Endothelial cell of umbilical vein (primary cell): ENCODE results near the gene MCM9. TPM values are rescaled to one million over a fixed set of nuclear protein-coding genes. Genes with fewer than 3 reads are reported as not detected.
"Not testable (repeated sequence)": the region's sequence is repeated elsewhere in the genome, so short reads cannot be mapped to it uniquely, and the experiment has no call there.

ENCODE experiments used
- BruUV-seq: library from RNA; stranded (reverse); fragments of 400-500 nt; replicated peaks from 2 replicates; lab custom pipeline; 2021; lab: Mats Ljungman, UMichigan
- CTCF ChIA-PET: fragments of 300-600, 350-600 bp; sonication (Branson Sonifier 250); formaldehyde crosslinking; loops from one replicate; lab custom pipeline; 2021; ENCODE audit warnings: antibody characterized with exemption, inconsistent platforms; lab: Charles Lee
- POLR2A ChIA-PET: fragments of 300-600, 350-600 bp; sonication (Branson Sonifier 250); formaldehyde crosslinking; loops from one replicate; lab custom pipeline; 2021; ENCODE audit warnings: antibody characterized with exemption, inconsistent platforms; lab: Charles Lee
- DNase-seq: peaks from one replicate; pipeline ENCODE4 v3.0.0-alpha.2; 2011; ENCODE audit warnings: low read depth, low spot score
- FAIRE-seq: peaks from 2 replicates; lab custom pipeline; 2011; peaks lifted over from hg19 to GRCh38; lab: Jason Lieb, UNC
- H2AFZ ChIP-seq: 2 replicates; pipeline ENCODE4 v1.6.0; 2012; ENCODE audit warnings: low read depth, low read length, control low read depth, inconsistent platforms
- H3K27ac ChIP-seq: 2 replicates; pipeline ENCODE4 v1.5.1; 2011; ENCODE audit warnings: low read depth, mild to moderate bottlenecking, control low read depth, low read length, moderate library complexity; ENCODE audit not compliant: insufficient read depth
- H3K27me3 ChIP-seq, 2 experiments: 2 replicates each; pipeline versions ENCODE4 v1.6.0 to v1.6.1; 2011; ENCODE audit warnings: low read length in 2 of 2, mixed read lengths in 1 of 2; ENCODE audit not compliant: control insufficient read depth in 2 of 2, insufficient read depth in 2 of 2
- H3K36me3 ChIP-seq, 2 experiments: 2 replicates in 1 of 2; 3 replicates in 1 of 2; pipeline ENCODE4 v1.5.1; 2011; ENCODE audit warnings: low read length in 2 of 2, mild to moderate bottlenecking in 1 of 2, moderate library complexity in 1 of 2; ENCODE audit not compliant: control insufficient read depth in 2 of 2, insufficient read depth in 2 of 2; ENCODE audit errors: extremely low read depth in 1 of 2
- H3K4me1 ChIP-seq: 3 replicates; pipeline ENCODE4 v1.5.1; 2011; ENCODE audit warnings: mild to moderate bottlenecking, low read length; ENCODE audit not compliant: control insufficient read depth, insufficient read depth; ENCODE audit errors: extremely low read depth
- H3K4me2 ChIP-seq: 2 replicates; pipeline ENCODE4 v1.6.1; 2011; ENCODE audit warnings: low read length, control low read depth, mixed read lengths; ENCODE audit not compliant: insufficient read depth
- H3K4me3 ChIP-seq, 3 experiments: fragments of 200-600 bp in 1 of 3; sonication (generic), shearing (Covaris generic) in 1 of 3; replicated peaks in 1 of 3; 2 replicates each; pipeline ENCODE4 v1.5.1; 2011 to 2016; ENCODE audit warnings: control low read depth in 3 of 3, low read length in 3 of 3, mild to moderate bottlenecking in 2 of 3, inconsistent platforms in 1 of 3, low read depth in 1 of 3, moderate library complexity in 1 of 3; ENCODE audit not compliant: insufficient read depth in 1 of 3
- H3K79me2 ChIP-seq: 2 replicates; pipeline ENCODE4 v1.6.0; 2012; ENCODE audit warnings: low read length, inconsistent platforms; ENCODE audit not compliant: control insufficient read depth, insufficient read depth
- H3K9ac ChIP-seq: replicated peaks from 2 replicates; pipeline ENCODE3; 2011; ENCODE audit warnings: low read length, control low read depth; ENCODE audit not compliant: insufficient read depth; ENCODE audit errors: extremely low read depth
- H3K9me1 ChIP-seq: replicated peaks from 3 replicates; pipeline ENCODE4 v1.6.0; 2011; ENCODE audit warnings: mild to moderate bottlenecking, low read length; ENCODE audit not compliant: control insufficient read depth, insufficient read depth; ENCODE audit errors: extremely low read depth
- H3K9me3 ChIP-seq: replicated peaks from 2 replicates; pipeline ENCODE4 v1.5.1; 2012; ENCODE audit warnings: low read length, inconsistent platforms; ENCODE audit not compliant: control insufficient read depth, insufficient read depth
- H4K20me1 ChIP-seq: replicated peaks from 2 replicates; pipeline ENCODE3; 2011; ENCODE audit warnings: mild to moderate bottlenecking, low read length; ENCODE audit not compliant: control insufficient read depth, insufficient read depth; ENCODE audit errors: extremely low read depth
- EZH2 ChIP-seq: IDR thresholded peaks from 2 replicates; pipeline ENCODE4 v1.6.1; 2012; ENCODE audit warnings: borderline replicate concordance, low read depth, mild to moderate bottlenecking, moderate library complexity, low read length, inconsistent platforms; ENCODE audit not compliant: severe bottlenecking
- FOS ChIP-seq: IDR thresholded peaks from 2 replicates; pipeline ENCODE4 v1.6.1; 2011; ENCODE audit warnings: mild to moderate bottlenecking, low read length, moderate library complexity, borderline replicate concordance; ENCODE audit not compliant: insufficient read depth
- GATA2 ChIP-seq: IDR thresholded peaks from 2 replicates; pipeline ENCODE4 v1.7.0; 2011; ENCODE audit warnings: low read depth, mild to moderate bottlenecking, moderate library complexity, mixed read lengths, low read length; ENCODE audit not compliant: insufficient read length, insufficient read depth
- JUN ChIP-seq: IDR thresholded peaks from 2 replicates; pipeline ENCODE4 v1.6.1; 2011; ENCODE audit warnings: borderline replicate concordance, low read depth; ENCODE audit not compliant: insufficient read length, insufficient read depth
- MYC ChIP-seq: IDR thresholded peaks from one replicate; pipeline ENCODE4 v1.6.1; 2011; ENCODE audit warnings: mild to moderate bottlenecking, low read depth, low read length
- POLR2A ChIP-seq: IDR thresholded peaks from 2 replicates; pipeline ENCODE4 v1.6.1; 2012; ENCODE audit warnings: low read depth, mild to moderate bottlenecking, control low read depth, low read length
- POLR2AphosphoS5 ChIP-seq: IDR thresholded peaks from 2 replicates; pipeline ENCODE4 v1.6.1; 2012; ENCODE audit warnings: low read depth, mild to moderate bottlenecking, control low read depth, low read length, moderate library complexity; ENCODE audit not compliant: insufficient read depth
- dilution Hi-C: fragments of 300-500 bp; cut with MboI; formaldehyde crosslinking; loops from one replicate; pipeline ENCODE4 v1.15.0; 2019; ENCODE audit warnings: low sequenced_read_pairs; ENCODE audit not compliant: extremely low pct_ligation_motif_present
- intact Hi-C: fragments of 100-400 bp; cut with micrococcal nuclease; formaldehyde crosslinking; loops from one replicate; pipeline ENCODE4 v1.10.0; 2022
- polyA plus RNA-seq, 4 experiments: library from polyadenylated mRNA; depleted of rRNA in 3 of 4; stranded (reverse) in 3 of 4; unstranded in 1 of 4; fragments of >200 nt; gene quantifications; 2 replicates each; pipeline versions ENCODE4 v1.2.1 to v1.2.3, GENCODE V29; 2011 to 2012; ENCODE audit warnings: missing spikeins in 1 of 4
- total RNA-seq: library from RNA; stranded (reverse); gene quantifications from 2 replicates; pipeline ENCODE4 v1.2.3, GENCODE V29; 2021
- TF ChIP-seq, protein P1 (sequence below), 2 donors: IDR thresholded peaks; 1 replicate in 1 of 2; 2 replicates in 1 of 2; pipeline ENCODE4 v1.5.1; 2011; ENCODE audit warnings: low read length in 2 of 2, mild to moderate bottlenecking in 2 of 2, moderate library complexity in 2 of 2, control low read depth in 1 of 2, inconsistent platforms in 1 of 2, low read depth in 1 of 2; ENCODE audit not compliant: insufficient read depth in 1 of 2; ENCODE audit errors: extremely low read depth in 1 of 2
- TF ChIP-seq, protein P2 (sequence below): IDR thresholded peaks from 2 replicates; pipeline ENCODE4 v1.6.1; 2011; ENCODE audit not compliant: insufficient read depth, insufficient read length

MCM9 gene
- total and polyA plus RNA-seq, 2 donors (not counting 3 experiments of a cell fraction or from before 2014, with no cell fraction given): 2.0 to 14.1 TPM

DNA sequence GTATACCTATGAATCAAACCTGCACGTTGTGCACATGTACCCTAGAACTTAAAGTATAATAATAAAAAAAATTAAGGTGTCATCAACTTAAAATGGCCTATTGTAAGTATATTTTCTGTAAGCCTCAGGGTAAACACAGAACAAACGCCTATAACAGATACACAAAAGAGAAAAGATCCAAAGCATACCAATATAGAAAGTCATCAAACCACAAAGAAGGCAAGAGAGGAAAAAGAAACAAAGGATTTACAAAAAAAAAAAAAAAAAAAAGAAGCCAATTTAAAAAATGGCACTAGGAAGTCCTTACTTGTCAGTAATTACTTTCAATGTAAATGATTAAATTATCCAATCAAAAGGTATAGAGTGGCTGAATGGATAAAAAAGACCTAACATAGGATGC is 65.6 kb downstream of the MCM9 start:
- peaks cover 15% of the 10 kb centered on the region for H3K4me1 ChIP-seq
- no peak for TF ChIP-seq POLR2A
- no peak for TF ChIP-seq JUN
- no peak for TF ChIP-seq GATA2
- no peak for TF ChIP-seq POLR2AphosphoS5
- TF ChIP-seq, protein P1, sequence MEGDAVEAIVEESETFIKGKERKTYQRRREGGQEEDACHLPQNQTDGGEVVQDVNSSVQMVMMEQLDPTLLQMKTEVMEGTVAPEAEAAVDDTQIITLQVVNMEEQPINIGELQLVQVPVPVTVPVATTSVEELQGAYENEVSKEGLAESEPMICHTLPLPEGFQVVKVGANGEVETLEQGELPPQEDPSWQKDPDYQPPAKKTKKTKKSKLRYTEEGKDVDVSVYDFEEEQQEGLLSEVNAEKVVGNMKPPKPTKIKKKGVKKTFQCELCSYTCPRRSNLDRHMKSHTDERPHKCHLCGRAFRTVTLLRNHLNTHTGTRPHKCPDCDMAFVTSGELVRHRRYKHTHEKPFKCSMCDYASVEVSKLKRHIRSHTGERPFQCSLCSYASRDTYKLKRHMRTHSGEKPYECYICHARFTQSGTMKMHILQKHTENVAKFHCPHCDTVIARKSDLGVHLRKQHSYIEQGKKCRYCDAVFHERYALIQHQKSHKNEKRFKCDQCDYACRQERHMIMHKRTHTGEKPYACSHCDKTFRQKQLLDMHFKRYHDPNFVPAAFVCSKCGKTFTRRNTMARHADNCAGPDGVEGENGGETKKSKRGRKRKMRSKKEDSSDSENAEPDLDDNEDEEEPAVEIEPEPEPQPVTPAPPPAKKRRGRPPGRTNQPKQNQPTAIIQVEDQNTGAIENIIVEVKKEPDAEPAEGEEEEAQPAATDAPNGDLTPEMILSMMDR (IDR thresholded peaks at IDR 0.05; ENCODE audit: extremely low read depth in 1 of 2, insufficient read depth in 1 of 2, low read depth in 1 of 2, low read length in 2 of 2): no peak
- TF ChIP-seq, protein P2, sequence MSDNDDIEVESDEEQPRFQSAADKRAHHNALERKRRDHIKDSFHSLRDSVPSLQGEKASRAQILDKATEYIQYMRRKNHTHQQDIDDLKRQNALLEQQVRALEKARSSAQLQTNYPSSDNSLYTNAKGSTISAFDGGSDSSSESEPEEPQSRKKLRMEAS: no peak
- no peak for TF ChIP-seq MYC
- TF ChIP-seq FOS: no peak
- no peak for TF ChIP-seq EZH2
- FAIRE-seq: no peak
- no peak for DNase-seq
- H4K20me1 ChIP-seq: no peaks in the 10 kb centered on the region
- no peaks in the 10 kb centered on the region for H3K9me1 ChIP-seq
- dilution Hi-C loops (no loop called here), intact Hi-C loops (no loop called here)
- no peak overlapping the region for H3K4me3 ChIP-seq
- no peak overlapping the region for H2AFZ ChIP-seq
- CTCF ChIA-PET: no interaction called here
- H3K27ac ChIP-seq: no peak overlapping the region
- BruUV-seq: no TSS peak
- H3K9ac ChIP-seq: no peak overlapping the region
- H3K9me3 ChIP-seq: no peaks in the 10 kb centered on the region
- POLR2A ChIA-PET: interaction anchor here (0.6 kb wide), 1 partner anchor 481 kb away, joined by 3 read pairs; no protein-coding TSS in a partner anchor
- peaks cover 7% of the 10 kb centered on the region for H3K79me2 ChIP-seq
- no peaks in the 10 kb centered on the region for H3K36me3 ChIP-seq
- no peak overlapping the region for H3K4me2 ChIP-seq
- H3K27me3 ChIP-seq: no peaks in the 10 kb centered on the region

DNA sequence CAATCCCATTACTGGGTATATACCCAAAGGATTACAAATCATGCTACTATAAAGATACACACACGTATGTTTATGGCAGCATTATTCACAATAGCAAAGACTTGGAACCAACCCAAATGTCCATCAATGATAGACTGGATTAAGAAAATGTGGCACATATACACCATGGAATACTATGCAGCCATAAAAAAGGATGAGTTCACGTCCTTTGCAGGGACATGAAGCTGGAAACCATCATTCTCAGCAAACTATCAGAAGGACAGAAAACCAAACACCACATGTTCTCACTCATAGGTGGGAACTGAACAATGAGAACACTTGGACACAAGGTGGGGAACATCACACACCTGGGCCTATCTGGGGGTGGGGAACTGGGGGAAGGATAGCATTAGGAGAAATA is 66.1 kb downstream of the MCM9 start:
- FAIRE-seq, DNase-seq, H3K36me3 ChIP-seq, H3K4me2 ChIP-seq, H3K9ac ChIP-seq, H3K27ac ChIP-seq, POLR2A ChIA-PET, BruUV-seq, dilution Hi-C loops, H3K27me3 ChIP-seq, H3K9me1 ChIP-seq, H3K4me3 ChIP-seq, H3K79me2 ChIP-seq, intact Hi-C loops, CTCF ChIA-PET, H3K9me3 ChIP-seq, H2AFZ ChIP-seq, H4K20me1 ChIP-seq: not testable (repeated sequence)
- H3K4me1 ChIP-seq: peaks cover 15% of the 10 kb centered on the region
